ENCODE data around the gene DUSP9.
"Not testable (repeated sequence)": the region's sequence is repeated elsewhere in the genome, so short reads cannot be mapped to it uniquely, and the experiment has no call there.

Gene DUSP9

DNA sequence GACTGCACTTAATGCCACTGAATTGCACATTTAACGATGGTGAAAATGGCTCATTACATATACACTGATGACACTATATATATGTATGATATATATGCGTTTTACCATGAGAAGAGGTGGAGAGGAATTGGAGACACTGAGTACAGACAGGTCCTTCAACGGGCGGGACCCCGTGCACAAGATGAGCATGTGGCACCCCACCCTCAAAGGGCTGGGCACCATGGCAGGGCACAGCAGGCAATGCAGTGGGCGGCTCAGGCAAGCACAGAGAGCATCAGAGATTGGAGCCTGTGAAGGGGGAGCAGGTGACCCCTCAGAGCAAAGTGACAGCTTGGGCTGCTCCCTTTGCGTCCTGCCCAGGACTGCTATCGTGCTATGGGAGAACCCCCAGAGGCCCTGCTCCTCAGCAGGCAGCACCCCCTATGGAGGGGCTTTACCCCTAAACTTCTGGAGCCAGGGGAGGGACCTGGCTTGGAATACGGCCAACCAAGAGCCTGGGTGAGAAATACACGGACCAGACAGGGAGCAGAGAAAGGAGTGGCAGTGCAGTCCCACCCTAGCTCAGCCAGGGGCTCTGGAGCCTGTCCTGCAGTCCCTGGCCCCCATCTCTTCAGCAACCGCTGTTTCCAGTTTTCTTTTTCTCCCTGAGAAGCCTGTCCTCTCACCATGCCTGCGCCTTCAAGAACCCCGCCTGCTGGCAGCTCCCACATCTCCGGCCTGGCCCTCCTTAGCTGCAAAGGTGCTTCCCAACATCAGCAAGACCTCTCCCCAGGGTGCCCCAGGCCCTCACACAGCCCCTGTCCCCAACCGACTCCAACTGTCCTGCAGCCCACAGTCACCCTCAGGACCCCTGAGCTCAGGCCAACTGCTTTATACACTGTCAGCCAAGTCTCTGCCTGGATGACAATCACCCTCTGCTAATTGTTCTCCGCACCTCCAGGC lies 51.2 kb downstream of the DUSP9 start:
- no peak for DNase-seq
- Histone ChIP-seq H3K36me3 (replicated peaks) (no peaks in the 10 kb centered on the region), H3K27me3 (replicated peaks) (no peaks in the 10 kb centered on the region), H3K27ac (no peak overlapping the region), H3K4me3 (ENCODE audit: low read depth, low read length) (no peak overlapping the region)
- TF ChIP-seq, protein P1, sequence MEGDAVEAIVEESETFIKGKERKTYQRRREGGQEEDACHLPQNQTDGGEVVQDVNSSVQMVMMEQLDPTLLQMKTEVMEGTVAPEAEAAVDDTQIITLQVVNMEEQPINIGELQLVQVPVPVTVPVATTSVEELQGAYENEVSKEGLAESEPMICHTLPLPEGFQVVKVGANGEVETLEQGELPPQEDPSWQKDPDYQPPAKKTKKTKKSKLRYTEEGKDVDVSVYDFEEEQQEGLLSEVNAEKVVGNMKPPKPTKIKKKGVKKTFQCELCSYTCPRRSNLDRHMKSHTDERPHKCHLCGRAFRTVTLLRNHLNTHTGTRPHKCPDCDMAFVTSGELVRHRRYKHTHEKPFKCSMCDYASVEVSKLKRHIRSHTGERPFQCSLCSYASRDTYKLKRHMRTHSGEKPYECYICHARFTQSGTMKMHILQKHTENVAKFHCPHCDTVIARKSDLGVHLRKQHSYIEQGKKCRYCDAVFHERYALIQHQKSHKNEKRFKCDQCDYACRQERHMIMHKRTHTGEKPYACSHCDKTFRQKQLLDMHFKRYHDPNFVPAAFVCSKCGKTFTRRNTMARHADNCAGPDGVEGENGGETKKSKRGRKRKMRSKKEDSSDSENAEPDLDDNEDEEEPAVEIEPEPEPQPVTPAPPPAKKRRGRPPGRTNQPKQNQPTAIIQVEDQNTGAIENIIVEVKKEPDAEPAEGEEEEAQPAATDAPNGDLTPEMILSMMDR (IDR thresholded peaks at IDR 0.05; ENCODE audit: low read depth, low read length, missing control alignments), result no peak
- in situ Hi-C loops (cut with HindIII; ENCODE audit: low pct_ligation_motif_present, low sequenced_read_pairs), result no loop called here

DNA sequence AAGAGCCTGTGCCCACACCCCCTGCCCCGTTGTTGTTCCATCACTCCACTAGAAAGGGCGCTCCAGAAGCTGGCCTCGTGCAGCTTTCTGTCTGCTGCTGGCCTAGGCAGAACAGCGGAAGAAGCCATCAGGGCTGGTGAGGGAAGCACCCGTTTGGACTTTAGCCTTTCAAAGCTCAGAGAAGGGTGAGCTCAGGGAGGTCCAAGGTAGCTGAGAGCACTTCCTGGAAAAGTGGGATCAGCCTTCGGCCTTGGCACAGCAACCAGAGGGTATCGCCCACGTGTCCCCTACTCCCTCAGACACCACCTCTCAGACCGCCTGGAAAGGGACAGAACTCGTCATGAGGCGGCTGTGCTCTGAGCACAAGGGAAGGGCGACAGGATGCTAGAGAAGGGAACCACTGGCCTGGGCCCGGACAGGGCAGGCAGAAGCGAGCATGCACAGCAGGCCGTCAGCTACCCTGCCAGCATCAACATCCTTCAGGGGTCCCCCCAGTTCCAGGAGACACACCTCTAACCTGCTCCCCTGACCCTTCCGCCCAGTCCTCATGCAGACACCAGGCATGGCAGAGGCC lies 52.3 kb downstream of the DUSP9 start:
- in situ Hi-C loops (cut with HindIII; ENCODE audit: low pct_ligation_motif_present, low sequenced_read_pairs); DNase-seq; H3K36me3 ChIP-seq (replicated peaks); H3K4me3 ChIP-seq (ENCODE audit: low read depth, low read length); H3K27ac ChIP-seq; H3K27me3 ChIP-seq (replicated peaks): not testable (repeated sequence)

DNA sequence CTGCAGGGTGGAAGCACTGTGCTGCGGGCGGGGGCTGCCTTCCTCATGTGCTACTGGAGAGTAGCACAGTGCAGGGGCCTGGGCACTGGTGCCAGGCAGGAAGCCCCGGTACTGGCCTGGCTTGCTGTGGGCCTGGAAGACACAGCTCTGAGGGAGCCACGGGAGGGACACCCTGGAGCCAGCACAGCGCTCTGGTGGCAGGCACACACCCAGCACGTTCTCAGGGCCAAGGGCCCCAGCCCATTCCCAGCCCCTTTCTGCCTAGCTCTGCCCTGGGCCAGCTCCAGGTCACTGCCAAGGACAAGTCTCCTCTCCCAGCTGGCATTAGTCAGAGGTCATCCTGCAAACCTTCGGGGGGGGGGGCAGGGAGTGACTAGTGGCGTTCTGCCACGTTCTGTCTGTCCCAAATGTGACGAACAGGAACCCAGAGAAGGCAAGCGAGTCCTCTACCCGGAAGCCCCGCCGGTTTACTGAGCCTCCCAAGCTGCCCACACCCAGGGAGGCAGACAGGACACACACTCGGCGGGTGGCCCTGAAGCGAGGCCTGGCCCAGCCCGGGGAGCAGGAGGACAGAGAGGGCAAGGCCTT lies 52.9 kb downstream of the DUSP9 start:
- in situ Hi-C loops (cut with HindIII; ENCODE audit: low pct_ligation_motif_present, low sequenced_read_pairs); H3K27me3 ChIP-seq (replicated peaks); DNase-seq; H3K36me3 ChIP-seq (replicated peaks); H3K4me3 ChIP-seq (ENCODE audit: low read depth, low read length); H3K27ac ChIP-seq: not testable (repeated sequence)

DNA sequence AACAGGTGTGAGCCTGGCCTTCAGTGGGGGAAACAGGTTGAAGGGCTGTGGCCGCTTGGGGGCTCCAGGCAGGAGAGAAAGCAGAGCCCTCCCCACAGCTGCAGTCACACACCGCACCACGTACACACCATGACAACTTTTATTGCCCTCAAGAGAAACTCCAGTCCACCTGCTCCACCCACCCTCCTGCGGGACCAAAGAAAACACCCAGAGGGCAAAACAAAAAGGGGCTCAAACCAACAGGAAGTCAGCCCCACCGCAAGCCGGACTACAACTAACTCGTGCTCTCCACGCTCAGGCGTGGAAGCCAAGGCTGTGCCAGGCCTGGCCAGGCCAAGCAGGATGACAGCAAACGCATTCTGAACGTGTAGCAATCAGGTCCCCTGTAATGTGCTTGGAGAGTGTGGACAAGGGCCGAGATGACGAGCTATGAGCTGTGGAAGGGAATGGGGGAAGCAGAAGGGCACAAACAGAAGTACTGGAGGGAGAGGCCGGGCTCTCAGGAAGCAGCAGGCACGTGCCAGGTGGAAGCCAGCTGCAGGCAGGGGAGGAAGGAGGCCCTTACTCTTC lies 53.5 kb downstream of the DUSP9 start:
- in situ Hi-C loops (cut with HindIII; ENCODE audit: low pct_ligation_motif_present, low sequenced_read_pairs), result no loop called here
- H3K27me3 ChIP-seq (replicated peaks), result no peaks in the 10 kb centered on the region

More for the DNA sequence above, 53.5 kb downstream of the DUSP9 start:
- Histone ChIP-seq H3K36me3 (replicated peaks) (no peaks in the 10 kb centered on the region), H3K4me3 (ENCODE audit: low read depth, low read length) (no peak overlapping the region), H3K27ac (no peak overlapping the region)
- TF ChIP-seq, protein P1 (IDR thresholded peaks at IDR 0.05; ENCODE audit: low read depth, low read length, missing control alignments), result no peak
- DNase-seq, result no peak

Data from brain microvascular endothelial cell (primary cell).